NB4 (cell line): ENCODE results near the gene ACD.

Experiments used
- MYC ChIP-seq: IDR thresholded peaks from 2 replicates; pipeline ENCODE4 v1.6.1; 2011; ENCODE audit warnings: low read depth, low read length
- POLR2A ChIP-seq: IDR thresholded peaks from 2 replicates; pipeline ENCODE4 v1.6.1; 2011; ENCODE audit warnings: mild to moderate bottlenecking; ENCODE audit not compliant: insufficient read length; ENCODE audit errors: extremely low read depth
- TF ChIP-seq, protein P1 (sequence below): IDR thresholded peaks from one replicate; pipeline ENCODE4 v1.5.1; 2012; ENCODE audit warnings: low read depth, low read length

DNA sequence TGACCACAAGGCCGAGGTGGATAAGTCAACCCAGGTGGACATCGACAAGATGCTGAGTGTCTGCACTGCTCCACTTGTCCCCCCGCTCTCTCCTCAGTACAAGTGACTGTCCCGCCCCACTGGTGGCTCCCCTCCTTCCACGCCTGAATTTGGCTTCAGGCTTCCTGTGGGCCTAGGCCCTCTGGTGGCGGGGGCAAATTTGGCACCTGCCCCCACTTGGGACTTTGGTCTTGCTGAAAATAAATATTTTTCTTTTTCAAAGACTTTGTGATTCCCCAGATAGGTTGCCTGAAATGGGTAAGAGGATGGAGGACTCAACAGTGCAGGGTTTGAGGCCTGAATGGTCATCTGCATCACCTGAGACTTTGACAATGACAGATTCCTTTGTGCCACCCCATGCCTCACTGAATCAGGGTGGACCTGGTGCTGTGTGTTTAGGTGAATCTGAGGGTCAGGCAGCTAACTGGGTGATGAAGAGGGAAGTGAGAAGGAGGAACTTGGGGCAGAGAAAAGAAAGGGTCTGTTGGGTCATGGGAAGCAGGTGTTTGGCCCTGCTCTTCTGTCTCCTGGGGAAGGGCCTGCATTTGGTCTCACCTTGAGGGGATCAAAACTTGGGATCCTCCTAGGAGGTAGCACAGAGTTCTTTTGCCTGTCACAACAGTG is 8.6 kb upstream of the ACD start:
- TF ChIP-seq, protein P1, sequence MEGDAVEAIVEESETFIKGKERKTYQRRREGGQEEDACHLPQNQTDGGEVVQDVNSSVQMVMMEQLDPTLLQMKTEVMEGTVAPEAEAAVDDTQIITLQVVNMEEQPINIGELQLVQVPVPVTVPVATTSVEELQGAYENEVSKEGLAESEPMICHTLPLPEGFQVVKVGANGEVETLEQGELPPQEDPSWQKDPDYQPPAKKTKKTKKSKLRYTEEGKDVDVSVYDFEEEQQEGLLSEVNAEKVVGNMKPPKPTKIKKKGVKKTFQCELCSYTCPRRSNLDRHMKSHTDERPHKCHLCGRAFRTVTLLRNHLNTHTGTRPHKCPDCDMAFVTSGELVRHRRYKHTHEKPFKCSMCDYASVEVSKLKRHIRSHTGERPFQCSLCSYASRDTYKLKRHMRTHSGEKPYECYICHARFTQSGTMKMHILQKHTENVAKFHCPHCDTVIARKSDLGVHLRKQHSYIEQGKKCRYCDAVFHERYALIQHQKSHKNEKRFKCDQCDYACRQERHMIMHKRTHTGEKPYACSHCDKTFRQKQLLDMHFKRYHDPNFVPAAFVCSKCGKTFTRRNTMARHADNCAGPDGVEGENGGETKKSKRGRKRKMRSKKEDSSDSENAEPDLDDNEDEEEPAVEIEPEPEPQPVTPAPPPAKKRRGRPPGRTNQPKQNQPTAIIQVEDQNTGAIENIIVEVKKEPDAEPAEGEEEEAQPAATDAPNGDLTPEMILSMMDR, result peak; percentile 54
- TF ChIP-seq POLR2A, result no peak
- no peak for TF ChIP-seq MYC
